ENCODE results near the gene TM2D1.

DNA sequence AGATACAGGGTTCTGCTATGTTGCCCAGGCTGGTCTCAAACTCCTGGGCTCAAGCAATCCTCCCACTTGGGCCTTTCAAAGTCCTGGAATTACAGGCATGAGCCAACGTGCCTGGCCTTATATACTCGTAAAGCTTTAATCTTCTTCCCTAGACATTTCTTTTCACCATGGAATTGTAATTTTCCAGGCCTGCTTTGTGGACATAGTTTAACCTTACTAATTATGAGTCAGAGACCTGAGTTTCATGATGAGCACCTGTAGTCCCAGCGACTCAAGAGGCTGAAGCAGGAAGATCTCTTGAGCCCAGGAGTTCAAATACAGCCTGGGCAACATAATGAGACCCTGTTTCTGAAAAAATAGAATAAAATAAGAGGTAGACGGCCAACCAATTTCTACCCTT lies 29.6 kb upstream of the TM2D1 start:
- TF ChIP-seq POLR2A (IDR thresholded peaks at IDR 0.05; ENCODE audit: low read length) (no peak), SMC3 (IDR thresholded peaks at IDR 0.05) (no peak), KDM5A (IDR thresholded peaks at IDR 0.05) (no peak), RFX5 (IDR thresholded peaks at IDR 0.05) (no peak), HDAC2 (IDR thresholded peaks at IDR 0.05) (no peak), NR3C1 (IDR thresholded peaks at IDR 0.05) (no peak), MAZ (IDR thresholded peaks at IDR 0.05; ENCODE audit: borderline replicate concordance, low read depth, low read length) (no peak), CEBPB (IDR thresholded peaks at IDR 0.05) (no peak)
- TF ChIP-seq, protein P1, sequence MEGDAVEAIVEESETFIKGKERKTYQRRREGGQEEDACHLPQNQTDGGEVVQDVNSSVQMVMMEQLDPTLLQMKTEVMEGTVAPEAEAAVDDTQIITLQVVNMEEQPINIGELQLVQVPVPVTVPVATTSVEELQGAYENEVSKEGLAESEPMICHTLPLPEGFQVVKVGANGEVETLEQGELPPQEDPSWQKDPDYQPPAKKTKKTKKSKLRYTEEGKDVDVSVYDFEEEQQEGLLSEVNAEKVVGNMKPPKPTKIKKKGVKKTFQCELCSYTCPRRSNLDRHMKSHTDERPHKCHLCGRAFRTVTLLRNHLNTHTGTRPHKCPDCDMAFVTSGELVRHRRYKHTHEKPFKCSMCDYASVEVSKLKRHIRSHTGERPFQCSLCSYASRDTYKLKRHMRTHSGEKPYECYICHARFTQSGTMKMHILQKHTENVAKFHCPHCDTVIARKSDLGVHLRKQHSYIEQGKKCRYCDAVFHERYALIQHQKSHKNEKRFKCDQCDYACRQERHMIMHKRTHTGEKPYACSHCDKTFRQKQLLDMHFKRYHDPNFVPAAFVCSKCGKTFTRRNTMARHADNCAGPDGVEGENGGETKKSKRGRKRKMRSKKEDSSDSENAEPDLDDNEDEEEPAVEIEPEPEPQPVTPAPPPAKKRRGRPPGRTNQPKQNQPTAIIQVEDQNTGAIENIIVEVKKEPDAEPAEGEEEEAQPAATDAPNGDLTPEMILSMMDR (IDR thresholded peaks at IDR 0.05): no peak
- TF ChIP-seq, protein P2, sequence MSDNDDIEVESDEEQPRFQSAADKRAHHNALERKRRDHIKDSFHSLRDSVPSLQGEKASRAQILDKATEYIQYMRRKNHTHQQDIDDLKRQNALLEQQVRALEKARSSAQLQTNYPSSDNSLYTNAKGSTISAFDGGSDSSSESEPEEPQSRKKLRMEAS (IDR thresholded peaks at IDR 0.05): no peak
- TF ChIP-seq, protein P3, sequence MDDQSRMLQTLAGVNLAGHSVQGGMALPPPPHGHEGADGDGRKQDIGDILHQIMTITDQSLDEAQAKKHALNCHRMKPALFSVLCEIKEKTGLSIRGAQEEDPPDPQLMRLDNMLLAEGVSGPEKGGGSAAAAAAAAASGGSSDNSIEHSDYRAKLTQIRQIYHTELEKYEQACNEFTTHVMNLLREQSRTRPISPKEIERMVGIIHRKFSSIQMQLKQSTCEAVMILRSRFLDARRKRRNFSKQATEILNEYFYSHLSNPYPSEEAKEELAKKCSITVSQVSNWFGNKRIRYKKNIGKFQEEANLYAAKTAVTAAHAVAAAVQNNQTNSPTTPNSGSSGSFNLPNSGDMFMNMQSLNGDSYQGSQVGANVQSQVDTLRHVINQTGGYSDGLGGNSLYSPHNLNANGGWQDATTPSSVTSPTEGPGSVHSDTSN (IDR thresholded peaks at IDR 0.05): no peak

All from A549 (cell line).